Measurements from ENCODE around the gene ADAMTS10.
"Not testable (repeated sequence)": the region's sequence is repeated elsewhere in the genome, so short reads cannot be mapped to it uniquely, and the experiment has no call there.

The ADAMTS10 gene

DNA sequence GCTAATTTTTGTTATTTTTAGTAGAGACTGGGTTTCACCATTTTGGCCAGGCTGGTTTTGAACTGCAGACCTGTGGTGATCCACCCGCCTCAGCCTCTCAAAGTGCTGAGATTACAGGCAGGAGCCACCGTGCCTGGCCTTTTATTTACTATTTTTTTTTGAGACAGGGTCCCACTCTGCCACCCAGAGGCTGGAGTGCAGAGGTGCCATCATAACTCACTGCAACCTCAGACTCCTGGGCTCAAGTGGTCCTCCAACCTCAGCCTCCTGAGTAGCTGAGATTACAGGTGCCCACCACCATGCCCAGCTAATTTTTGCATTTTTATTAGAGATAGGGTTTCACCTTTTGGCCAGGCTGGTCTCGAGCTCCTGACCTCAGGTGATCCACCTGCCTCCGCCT is 12.4 kb upstream of the ADAMTS10 start:
- not testable (repeated sequence) for H3K36me3 ChIP-seq (ENCODE audit: control insufficient read depth, insufficient read depth, low read length); H3K4me3 ChIP-seq (ENCODE audit: low read depth, low read length); H3K9me3 ChIP-seq (ENCODE audit: control insufficient read depth, insufficient read depth, low read length); H3K27me3 ChIP-seq (ENCODE audit: control insufficient read depth, insufficient read depth, low read length); H3K4me1 ChIP-seq (ENCODE audit: control insufficient read depth, insufficient read depth, low read length); H3K9ac ChIP-seq (ENCODE audit: low read depth, low read length); H3K27ac ChIP-seq (ENCODE audit: low read depth, low read length)

DNA sequence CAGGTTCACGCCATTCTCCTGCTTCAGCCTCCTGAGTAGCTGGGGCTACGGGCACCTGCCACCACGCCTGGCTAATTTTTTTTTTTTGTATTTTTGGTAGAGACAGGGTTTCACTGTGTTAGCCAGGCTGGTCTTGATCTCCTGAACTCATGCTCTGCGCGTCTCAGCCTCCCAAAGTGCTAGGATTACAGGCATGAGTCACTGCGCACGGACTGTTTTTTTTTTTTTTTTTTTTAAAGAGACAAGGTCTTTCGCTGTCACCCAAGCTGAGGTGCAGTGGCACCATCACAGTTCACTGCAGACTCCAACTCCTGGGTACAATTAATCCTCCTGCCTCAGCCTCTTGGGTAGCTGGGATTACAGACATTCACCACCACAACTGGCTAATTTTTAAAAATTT is 8.2 kb upstream of the ADAMTS10 start:
- no peaks in the 10 kb centered on the region for H3K27me3 ChIP-seq (ENCODE audit: control insufficient read depth, insufficient read depth, low read length)
- H3K36me3 ChIP-seq (ENCODE audit: control insufficient read depth, insufficient read depth, low read length): no peaks in the 10 kb centered on the region
- H3K27ac ChIP-seq (ENCODE audit: low read depth, low read length): no peak overlapping the region

DNA sequence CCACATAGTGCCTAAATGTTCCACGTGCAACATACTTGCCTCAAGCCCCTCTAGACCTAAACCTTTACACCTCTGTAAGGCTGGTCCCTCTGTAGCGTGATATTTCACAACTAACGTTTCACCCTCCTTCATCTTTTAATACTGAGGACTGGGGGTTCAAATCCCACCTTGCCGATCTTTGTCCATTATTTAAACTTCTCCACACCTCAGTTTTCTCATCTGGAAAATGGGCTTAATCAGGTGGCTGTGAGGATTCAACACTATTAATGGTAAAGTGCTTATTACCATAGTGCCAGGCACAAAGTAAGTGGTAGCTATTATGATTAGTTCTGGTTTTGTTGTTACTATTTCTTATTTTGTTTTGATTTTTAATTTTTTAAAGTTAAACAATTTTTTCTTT is 7.5 kb upstream of the ADAMTS10 start:
- no peak overlapping the region for H3K27ac ChIP-seq (ENCODE audit: low read depth, low read length)
- no peaks in the 10 kb centered on the region for H3K9me3 ChIP-seq (ENCODE audit: control insufficient read depth, insufficient read depth, low read length)
- H3K4me1 ChIP-seq (ENCODE audit: control insufficient read depth, insufficient read depth, low read length): 0 out of 2 replicates have a peak, but pooled peaks cover 3% of the 10 kb centered on the region
- no peaks in the 10 kb centered on the region for H3K27me3 ChIP-seq (ENCODE audit: control insufficient read depth, insufficient read depth, low read length)
- no peak overlapping the region for H3K9ac ChIP-seq (ENCODE audit: low read depth, low read length)
- no peaks in the 10 kb centered on the region for H3K36me3 ChIP-seq (ENCODE audit: control insufficient read depth, insufficient read depth, low read length)
- H3K4me3 ChIP-seq (ENCODE audit: low read depth, low read length): no peak overlapping the region

More for the DNA sequence above, 8.2 kb upstream of the ADAMTS10 start:
- Histone ChIP-seq H3K9me3 (ENCODE audit: control insufficient read depth, insufficient read depth, low read length) (no peaks in the 10 kb centered on the region), H3K9ac (ENCODE audit: low read depth, low read length) (no peak overlapping the region), H3K4me3 (ENCODE audit: low read depth, low read length) (no peak overlapping the region), H3K4me1 (ENCODE audit: control insufficient read depth, insufficient read depth, low read length) (0 out of 2 replicates have a peak, but pooled peaks cover 3% of the 10 kb centered on the region)

DNA sequence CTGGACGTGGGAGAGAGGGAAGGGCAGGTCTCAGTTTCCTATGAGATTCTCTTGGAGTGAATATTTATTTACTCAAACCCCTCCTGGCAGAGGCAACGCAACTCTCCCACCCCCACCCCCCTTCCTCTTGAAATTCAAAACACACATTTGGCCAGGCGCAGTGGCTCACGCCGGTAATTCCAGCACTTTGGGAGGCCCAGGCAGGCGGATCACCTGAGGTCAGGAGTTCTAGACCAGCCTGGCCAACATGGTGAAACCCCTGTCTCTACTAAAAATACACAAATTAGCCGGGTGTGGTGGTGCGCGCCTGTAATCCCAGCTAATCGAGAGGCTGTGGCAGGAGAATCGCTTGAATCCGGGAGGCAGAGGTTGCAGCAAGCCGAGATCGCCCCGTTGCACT is 6.8 kb upstream of the ADAMTS10 start:
- H3K36me3 ChIP-seq (ENCODE audit: control insufficient read depth, insufficient read depth, low read length); H3K9ac ChIP-seq (ENCODE audit: low read depth, low read length); H3K9me3 ChIP-seq (ENCODE audit: control insufficient read depth, insufficient read depth, low read length); H3K27me3 ChIP-seq (ENCODE audit: control insufficient read depth, insufficient read depth, low read length); H3K27ac ChIP-seq (ENCODE audit: low read depth, low read length); H3K4me3 ChIP-seq (ENCODE audit: low read depth, low read length); H3K4me1 ChIP-seq (ENCODE audit: control insufficient read depth, insufficient read depth, low read length): not testable (repeated sequence)

DNA sequence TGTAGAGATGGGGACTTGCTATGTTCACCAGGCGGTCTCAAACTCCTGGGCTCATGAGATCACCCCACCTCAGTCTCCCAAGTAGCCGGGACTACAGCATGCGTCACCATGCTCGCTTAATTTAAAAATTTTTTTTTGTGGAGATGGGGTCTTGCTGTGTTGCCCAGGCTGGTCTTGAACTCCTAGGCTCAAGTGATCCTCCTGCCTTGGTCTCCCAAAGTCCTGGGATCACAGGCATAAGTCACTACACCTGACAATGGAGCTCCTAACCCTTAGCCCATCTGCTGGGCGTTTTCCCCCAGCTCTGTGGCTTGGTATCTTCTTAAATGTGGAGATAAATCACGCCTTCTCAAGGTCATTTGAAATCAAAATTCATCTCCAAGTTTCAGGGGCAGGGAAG is 6.3 kb upstream of the ADAMTS10 start:
- no peaks in the 10 kb centered on the region for H3K9me3 ChIP-seq (ENCODE audit: control insufficient read depth, insufficient read depth, low read length)
- no peaks in the 10 kb centered on the region for H3K27me3 ChIP-seq (ENCODE audit: control insufficient read depth, insufficient read depth, low read length)
- no peak overlapping the region for H3K4me3 ChIP-seq (ENCODE audit: low read depth, low read length)
- H3K9ac ChIP-seq (ENCODE audit: low read depth, low read length): no peak overlapping the region
- H3K27ac ChIP-seq (ENCODE audit: low read depth, low read length): no peak overlapping the region
- peaks cover 7% of the 10 kb centered on the region; the same call in 1 of the 2 replicates for H3K4me1 ChIP-seq (ENCODE audit: control insufficient read depth, insufficient read depth, low read length)
- H3K36me3 ChIP-seq (ENCODE audit: control insufficient read depth, insufficient read depth, low read length): no peaks in the 10 kb centered on the region

DNA sequence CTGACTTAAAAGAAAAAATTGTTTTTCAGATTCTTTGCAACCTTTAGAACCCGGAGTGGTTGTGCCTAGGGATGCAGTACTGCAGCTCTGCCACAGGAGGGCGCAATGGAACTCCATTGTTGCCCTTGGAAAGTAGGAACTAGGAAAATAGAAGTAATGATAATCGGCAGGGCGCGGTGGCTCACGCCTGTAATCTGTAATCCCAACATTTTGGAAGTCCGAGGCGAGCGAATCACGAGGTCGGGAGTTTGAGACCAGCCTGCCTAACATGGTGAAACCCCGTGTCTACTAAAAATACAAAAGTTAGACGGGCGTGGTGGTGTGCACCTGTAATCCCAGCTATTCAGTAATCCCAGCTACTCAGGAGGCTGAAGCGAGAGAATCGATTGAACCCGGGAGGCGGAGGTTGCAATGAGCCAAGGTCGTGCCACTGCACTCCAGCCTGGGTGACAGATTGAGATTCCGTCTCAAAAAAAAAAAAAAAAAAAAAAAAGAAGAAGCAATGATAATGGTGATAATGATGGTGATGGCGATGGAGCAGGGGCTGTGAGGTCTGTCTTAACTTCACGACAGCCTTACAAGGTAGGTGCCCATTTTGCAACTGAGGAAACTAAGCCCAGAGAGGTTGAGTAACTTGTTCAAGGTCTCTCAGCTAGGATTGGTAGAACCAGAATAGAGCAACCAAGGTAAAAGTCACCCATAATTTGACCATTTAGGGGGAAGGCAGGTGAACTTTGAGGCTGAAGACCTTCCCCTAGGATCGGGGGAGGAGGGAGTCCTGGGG is 5.5 kb upstream of the ADAMTS10 start:
- no peaks in the 10 kb centered on the region for H3K27me3 ChIP-seq (ENCODE audit: control insufficient read depth, insufficient read depth, low read length)
- H3K9me3 ChIP-seq (ENCODE audit: control insufficient read depth, insufficient read depth, low read length): no peaks in the 10 kb centered on the region
- H3K27ac ChIP-seq (ENCODE audit: low read depth, low read length): no peak overlapping the region
- no peak overlapping the region for H3K4me3 ChIP-seq (ENCODE audit: low read depth, low read length)
- peaks cover 12% of the 10 kb centered on the region; the same call in 1 of the 2 replicates for H3K4me1 ChIP-seq (ENCODE audit: control insufficient read depth, insufficient read depth, low read length)
- no peaks in the 10 kb centered on the region for H3K36me3 ChIP-seq (ENCODE audit: control insufficient read depth, insufficient read depth, low read length)
- H3K9ac ChIP-seq (ENCODE audit: low read depth, low read length): no peak overlapping the region

DNA sequence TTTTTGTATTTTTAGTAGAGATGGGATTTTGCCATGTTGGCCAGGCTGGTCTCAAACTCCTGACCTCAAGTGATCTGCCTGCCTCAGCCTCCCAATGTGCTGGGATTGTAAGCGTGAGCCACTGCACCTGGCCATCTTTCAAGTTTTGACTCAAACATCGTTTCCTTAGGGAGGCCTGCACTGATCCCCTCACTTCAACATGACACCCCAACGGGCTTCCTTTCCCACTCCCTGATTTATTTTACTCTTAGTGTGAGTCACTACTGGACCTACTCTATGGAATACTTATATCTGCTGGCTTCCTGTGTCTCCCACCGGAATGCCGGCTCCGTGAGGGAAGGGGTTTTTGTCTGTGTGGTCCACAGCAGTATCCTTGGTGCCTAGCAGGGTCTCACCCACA is 4.5 kb upstream of the ADAMTS10 start:
- no peaks in the 10 kb centered on the region for H3K9me3 ChIP-seq (ENCODE audit: control insufficient read depth, insufficient read depth, low read length)
- H3K9ac ChIP-seq (ENCODE audit: low read depth, low read length): no peak overlapping the region
- H3K4me3 ChIP-seq (ENCODE audit: low read depth, low read length): no peak overlapping the region
- no peaks in the 10 kb centered on the region for H3K36me3 ChIP-seq (ENCODE audit: control insufficient read depth, insufficient read depth, low read length)
- no peaks in the 10 kb centered on the region for H3K27me3 ChIP-seq (ENCODE audit: control insufficient read depth, insufficient read depth, low read length)
- no peak overlapping the region for H3K27ac ChIP-seq (ENCODE audit: low read depth, low read length)
- peaks cover 12% of the 10 kb centered on the region; the same call in 1 of the 2 replicates for H3K4me1 ChIP-seq (ENCODE audit: control insufficient read depth, insufficient read depth, low read length)

DNA sequence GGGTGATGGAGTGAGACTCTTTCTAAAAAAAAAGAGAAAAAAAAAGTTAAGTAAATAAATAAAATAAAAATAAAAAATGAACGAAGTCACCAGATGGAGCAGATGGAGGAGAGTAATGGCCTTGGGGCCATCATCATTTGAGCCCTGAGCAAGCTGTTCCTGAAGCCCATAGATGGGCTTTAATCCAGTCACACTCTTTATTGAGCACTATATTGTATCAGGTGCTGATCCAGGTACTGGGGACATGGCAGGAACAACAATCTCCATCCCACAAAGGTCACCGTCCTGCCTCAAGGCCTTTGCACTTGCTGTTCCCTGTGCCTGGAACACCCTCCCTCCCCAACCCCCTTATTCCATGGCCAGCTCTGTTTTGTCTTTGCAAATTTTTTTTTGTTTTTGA is 3.9 kb upstream of the ADAMTS10 start:
- no peaks in the 10 kb centered on the region for H3K27me3 ChIP-seq (ENCODE audit: control insufficient read depth, insufficient read depth, low read length)
- no peaks in the 10 kb centered on the region for H3K36me3 ChIP-seq (ENCODE audit: control insufficient read depth, insufficient read depth, low read length)
- no peak overlapping the region for H3K9ac ChIP-seq (ENCODE audit: low read depth, low read length)
- no peak overlapping the region for H3K4me3 ChIP-seq (ENCODE audit: low read depth, low read length)
- no peaks in the 10 kb centered on the region for H3K9me3 ChIP-seq (ENCODE audit: control insufficient read depth, insufficient read depth, low read length)
- peaks cover 12% of the 10 kb centered on the region; the same call in 1 of the 2 replicates for H3K4me1 ChIP-seq (ENCODE audit: control insufficient read depth, insufficient read depth, low read length)
- no peak overlapping the region for H3K27ac ChIP-seq (ENCODE audit: low read depth, low read length)

DNA sequence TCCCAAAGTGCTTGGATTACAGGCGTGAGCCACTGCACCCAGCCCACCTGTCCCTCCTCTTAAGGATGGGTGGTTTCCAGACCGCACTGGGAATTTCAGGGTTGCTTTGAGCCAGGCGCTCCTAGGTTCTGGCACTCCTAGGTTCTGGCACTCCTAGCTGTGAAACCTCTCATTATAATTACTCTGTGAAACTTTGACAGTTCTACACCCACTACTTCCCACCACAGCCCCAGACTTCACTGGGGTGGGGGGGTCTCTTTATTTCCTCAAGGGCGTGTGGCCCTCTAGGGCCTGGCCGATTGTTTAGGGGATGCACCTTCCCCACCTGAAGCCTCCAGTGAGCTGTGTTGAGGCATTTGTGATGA is 2.3 kb upstream of the ADAMTS10 start:
- Histone ChIP-seq H3K27me3 (ENCODE audit: control insufficient read depth, insufficient read depth, low read length) (no peaks in the 10 kb centered on the region), H3K36me3 (ENCODE audit: control insufficient read depth, insufficient read depth, low read length) (no peaks in the 10 kb centered on the region), H3K4me1 (ENCODE audit: control insufficient read depth, insufficient read depth, low read length) (peaks cover 24% of the 10 kb centered on the region)

DNA sequence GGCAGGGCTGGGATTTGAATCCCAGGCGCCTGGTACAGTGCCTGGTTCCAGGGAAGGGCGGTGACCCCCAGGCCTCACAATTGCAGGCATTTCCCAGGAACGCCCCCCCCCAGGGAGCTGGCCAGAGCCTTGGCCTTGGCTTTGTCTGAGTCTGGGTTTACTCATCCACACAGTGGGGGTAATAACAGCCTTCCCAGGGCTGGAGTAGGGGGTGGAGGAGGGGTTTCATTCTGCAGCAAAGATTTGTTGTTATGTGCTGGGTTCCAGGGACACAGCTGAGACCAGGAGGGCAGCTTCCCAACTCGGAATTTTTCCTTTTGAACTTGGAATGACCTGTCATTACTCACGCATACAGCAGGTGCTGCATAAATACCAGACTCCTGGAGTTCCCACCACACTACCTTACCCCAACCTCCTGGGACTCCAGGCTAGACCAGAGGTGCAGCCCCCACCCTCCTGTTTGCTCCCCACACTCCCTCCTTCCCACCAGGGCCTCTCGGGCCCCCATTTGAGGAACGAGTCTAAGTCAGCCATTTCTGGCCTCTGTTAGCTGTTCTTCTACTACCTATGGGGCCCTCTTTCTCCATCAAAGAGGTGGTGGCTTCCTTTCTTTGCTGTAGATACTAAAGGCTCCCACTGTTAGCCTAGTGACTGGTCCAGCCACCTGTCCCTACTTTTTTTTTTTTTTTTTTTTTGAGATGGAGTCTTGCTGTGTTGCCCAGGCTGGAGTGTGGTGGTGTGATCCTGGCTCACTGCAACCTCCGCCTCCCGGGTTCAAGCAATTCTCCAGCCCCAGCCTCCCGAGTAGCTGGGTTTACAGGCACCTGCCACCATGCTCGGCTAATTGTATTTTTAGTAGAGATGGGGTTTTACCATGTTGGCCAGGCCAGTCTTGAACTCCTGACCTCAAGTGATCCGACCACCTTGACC is 1.6 kb upstream of the ADAMTS10 start:
- Histone ChIP-seq H3K27me3 (ENCODE audit: control insufficient read depth, insufficient read depth, low read length) (no peaks in the 10 kb centered on the region), H3K9ac (ENCODE audit: low read depth, low read length) (no peak overlapping the region), H3K9me3 (ENCODE audit: control insufficient read depth, insufficient read depth, low read length) (no peaks in the 10 kb centered on the region), H3K27ac (ENCODE audit: low read depth, low read length) (peak overlapping the region; percentile 89), H3K4me3 (ENCODE audit: low read depth, low read length) (no peak overlapping the region), H3K36me3 (ENCODE audit: control insufficient read depth, insufficient read depth, low read length) (no peaks in the 10 kb centered on the region), H3K4me1 (ENCODE audit: control insufficient read depth, insufficient read depth, low read length) (peaks cover 23% of the 10 kb centered on the region)

More for the DNA sequence above, 2.3 kb upstream of the ADAMTS10 start:
- H3K4me3 ChIP-seq (ENCODE audit: low read depth, low read length): no peak overlapping the region
- H3K9me3 ChIP-seq (ENCODE audit: control insufficient read depth, insufficient read depth, low read length): no peaks in the 10 kb centered on the region
- H3K27ac ChIP-seq (ENCODE audit: low read depth, low read length): no peak overlapping the region
- H3K9ac ChIP-seq (ENCODE audit: low read depth, low read length): no peak overlapping the region

DNA sequence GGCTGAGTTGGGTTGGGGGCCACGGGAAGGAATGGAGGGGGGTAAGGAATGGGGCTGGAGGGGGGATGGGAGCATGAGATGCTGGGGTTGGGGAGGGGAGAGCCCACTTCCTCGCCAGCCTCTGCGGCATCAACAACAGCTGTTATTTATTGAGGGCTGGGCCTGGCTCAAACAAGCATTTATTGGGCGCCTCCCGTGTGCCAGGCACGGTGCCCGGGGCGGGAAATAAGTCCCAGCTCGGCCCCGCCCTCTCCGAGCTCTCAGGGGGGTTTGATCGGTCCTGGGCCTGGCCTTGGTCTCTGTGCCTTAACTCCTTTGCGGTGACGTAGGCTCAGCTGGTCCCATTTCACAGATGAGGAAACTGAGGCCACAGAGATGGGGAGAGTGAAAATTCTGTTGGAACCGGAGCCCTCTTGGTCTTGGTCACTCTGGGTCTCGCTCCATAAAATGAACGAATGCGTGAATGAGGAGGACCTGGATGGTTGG is 919 bp upstream of the ADAMTS10 start:
- no peak overlapping the region for H3K4me3 ChIP-seq (ENCODE audit: low read depth, low read length)
- H3K4me1 ChIP-seq (ENCODE audit: control insufficient read depth, insufficient read depth, low read length): peaks cover 21% of the 10 kb centered on the region
- H3K9ac ChIP-seq (ENCODE audit: low read depth, low read length): no peak overlapping the region
- peak overlapping the region; percentile 89 for H3K27ac ChIP-seq (ENCODE audit: low read depth, low read length)
- H3K9me3 ChIP-seq (ENCODE audit: control insufficient read depth, insufficient read depth, low read length): no peaks in the 10 kb centered on the region
- no peaks in the 10 kb centered on the region for H3K27me3 ChIP-seq (ENCODE audit: control insufficient read depth, insufficient read depth, low read length)
- H3K36me3 ChIP-seq (ENCODE audit: control insufficient read depth, insufficient read depth, low read length): no peaks in the 10 kb centered on the region
